Suprapubic skin (tissue), 4 donors: ENCODE data around the gene ZCCHC7. TPM values are rescaled to one million over a fixed set of nuclear protein-coding genes. Genes with fewer than 3 reads are reported as not detected.

Experiments used
- DNase-seq, 2 donors: peaks; one replicate each; pipeline ENCODE4 v3.0.0-alpha.2; 2019; ENCODE audit warnings: low spot score in 2 of 2
- H3K27ac ChIP-seq: fragments of 200-600 bp; sonication (generic); one replicate; pipeline ENCODE4 v1.5.1; 2019
- H3K27me3 ChIP-seq: fragments of 200-600 bp; sonication (generic); one replicate; pipeline ENCODE4 v1.5.1; 2019
- H3K36me3 ChIP-seq: fragments of 200-600 bp; sonication (generic); one replicate; pipeline ENCODE4 v1.5.1; 2019
- H3K4me1 ChIP-seq: fragments of 200-600 bp; sonication (generic); one replicate; pipeline ENCODE4 v1.5.1; 2019
- H3K4me3 ChIP-seq: fragments of 200-600 bp; sonication (generic); one replicate; pipeline ENCODE4 v1.5.1; 2019; ENCODE audit warnings: mild to moderate bottlenecking
- H3K9me3 ChIP-seq: fragments of 200-600 bp; sonication (generic); one replicate; pipeline ENCODE4 v1.5.1; 2019
- EP300 ChIP-seq: sonication (generic); formaldehyde crosslinking; IDR thresholded peaks from one replicate; pipeline ENCODE4 v1.6.1; 2017; ENCODE audit warnings: antibody characterized with exemption
- POLR2A ChIP-seq, 2 donors: fragments of 450-650 bp; IDR thresholded peaks; one replicate each; pipeline ENCODE4 v1.6.1; 2017; ENCODE audit warnings: antibody characterized with exemption in 2 of 2, mild to moderate bottlenecking in 2 of 2, moderate library complexity in 2 of 2
- POLR2AphosphoS5 ChIP-seq, 3 donors: sonication (generic); formaldehyde crosslinking; IDR thresholded peaks; one replicate each; pipeline ENCODE4 v1.6.1; 2017; ENCODE audit warnings: antibody characterized with exemption in 3 of 3
- WGBS: methylation state at CpG from one replicate; pipeline ENCODE4 v1.1.5; 2018; 5-methylcytosine and 5-hydroxymethylcytosine counted together
- total RNA-seq, 4 donors: library from RNA; depleted of rRNA; stranded (reverse); fragments of >200 nt; gene quantifications; one replicate each; pipeline ENCODE4 v1.1.0, GENCODE V29; 2016
- TF ChIP-seq, protein P1 (sequence below), 2 donors: fragments of 200-600 bp in 1 of 2; fragments of 450-650 bp in 1 of 2; sonication (generic) in 1 of 2; IDR thresholded peaks; one replicate each; pipeline ENCODE4 v1.5.1; 2016 to 2019; ENCODE audit warnings: antibody characterized with exemption in 2 of 2, mild to moderate bottlenecking in 1 of 2, moderate library complexity in 1 of 2

Gene ZCCHC7
- total RNA-seq, 4 donors from 2014 or later, result 16.3 to 37.6 (median 20.4) TPM

DNA sequence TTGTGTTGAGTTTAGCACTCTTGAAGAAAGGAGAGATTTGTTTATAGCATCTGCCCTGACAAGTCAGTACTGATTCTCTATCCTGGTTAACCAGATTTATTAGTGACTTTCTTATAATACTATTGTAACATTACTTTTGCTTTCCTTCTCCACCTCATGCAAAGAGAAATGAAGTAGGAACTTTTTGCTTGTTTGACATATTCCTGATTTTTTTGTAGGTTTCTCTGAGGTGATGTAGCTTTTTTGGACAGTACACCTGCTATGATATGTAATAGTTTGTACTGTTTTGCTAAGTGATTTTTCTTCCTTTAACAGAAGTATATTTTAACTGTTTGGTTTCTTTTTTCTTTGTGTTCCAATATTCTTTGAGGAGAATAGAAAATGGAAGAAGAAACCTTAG lies 117.7 kb downstream of the ZCCHC7 start:
- Histone ChIP-seq H3K4me3 (no peak overlapping the region), H3K27ac (no peak overlapping the region), H3K27me3 (no peaks in the 10 kb centered on the region), H3K9me3 (no peaks in the 10 kb centered on the region), H3K4me1 (no peaks in the 10 kb centered on the region), H3K36me3 (no peaks in the 10 kb centered on the region)
- no peak for DNase-seq
- TF ChIP-seq POLR2A (IDR thresholded peaks at IDR 0.05), result no peak
- TF ChIP-seq, protein P1, sequence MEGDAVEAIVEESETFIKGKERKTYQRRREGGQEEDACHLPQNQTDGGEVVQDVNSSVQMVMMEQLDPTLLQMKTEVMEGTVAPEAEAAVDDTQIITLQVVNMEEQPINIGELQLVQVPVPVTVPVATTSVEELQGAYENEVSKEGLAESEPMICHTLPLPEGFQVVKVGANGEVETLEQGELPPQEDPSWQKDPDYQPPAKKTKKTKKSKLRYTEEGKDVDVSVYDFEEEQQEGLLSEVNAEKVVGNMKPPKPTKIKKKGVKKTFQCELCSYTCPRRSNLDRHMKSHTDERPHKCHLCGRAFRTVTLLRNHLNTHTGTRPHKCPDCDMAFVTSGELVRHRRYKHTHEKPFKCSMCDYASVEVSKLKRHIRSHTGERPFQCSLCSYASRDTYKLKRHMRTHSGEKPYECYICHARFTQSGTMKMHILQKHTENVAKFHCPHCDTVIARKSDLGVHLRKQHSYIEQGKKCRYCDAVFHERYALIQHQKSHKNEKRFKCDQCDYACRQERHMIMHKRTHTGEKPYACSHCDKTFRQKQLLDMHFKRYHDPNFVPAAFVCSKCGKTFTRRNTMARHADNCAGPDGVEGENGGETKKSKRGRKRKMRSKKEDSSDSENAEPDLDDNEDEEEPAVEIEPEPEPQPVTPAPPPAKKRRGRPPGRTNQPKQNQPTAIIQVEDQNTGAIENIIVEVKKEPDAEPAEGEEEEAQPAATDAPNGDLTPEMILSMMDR (IDR thresholded peaks at IDR 0.05), result no peak
- no peak for TF ChIP-seq EP300
- no peak for TF ChIP-seq POLR2AphosphoS5 (IDR thresholded peaks at IDR 0.05)

DNA sequence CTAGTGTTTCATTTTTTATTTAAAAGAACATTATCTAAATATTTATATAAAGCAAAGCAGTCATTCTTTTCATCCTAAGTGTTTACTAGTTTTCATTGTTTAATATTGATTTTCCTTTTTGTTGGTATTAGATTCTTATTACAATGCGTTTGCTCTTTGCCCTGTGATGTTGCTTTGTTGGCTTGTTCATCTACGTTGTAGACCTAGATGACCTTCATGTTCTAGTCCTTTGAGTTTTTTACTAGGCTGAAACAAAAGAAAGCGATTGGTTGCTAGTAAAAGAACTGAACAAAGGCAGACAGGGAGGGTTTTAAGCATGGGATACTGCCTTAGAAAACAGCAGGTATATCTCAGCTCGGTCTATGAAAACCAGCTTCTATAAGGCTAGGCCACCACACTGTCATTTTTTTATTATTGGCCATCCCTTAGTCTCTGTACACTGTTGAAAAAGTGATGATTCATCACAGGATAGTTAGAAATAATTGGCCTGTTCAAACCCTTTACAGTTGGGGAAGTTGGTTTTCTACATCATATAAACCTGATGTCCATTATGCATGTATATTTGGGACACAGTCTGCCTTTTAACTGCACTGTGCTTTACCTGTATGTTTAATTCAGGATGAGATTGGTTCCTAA lies 119.0 kb downstream of the ZCCHC7 start:
- no peak for DNase-seq
- Histone ChIP-seq H3K4me1 (no peaks in the 10 kb centered on the region), H3K4me3 (no peak overlapping the region), H3K27me3 (no peaks in the 10 kb centered on the region), H3K36me3 (no peaks in the 10 kb centered on the region), H3K9me3 (no peaks in the 10 kb centered on the region), H3K27ac (no peak overlapping the region)
- 93% methylated on average over 4 of the region's 4 CpGs for WGBS
- no peak for TF ChIP-seq POLR2A (IDR thresholded peaks at IDR 0.05)

DNA sequence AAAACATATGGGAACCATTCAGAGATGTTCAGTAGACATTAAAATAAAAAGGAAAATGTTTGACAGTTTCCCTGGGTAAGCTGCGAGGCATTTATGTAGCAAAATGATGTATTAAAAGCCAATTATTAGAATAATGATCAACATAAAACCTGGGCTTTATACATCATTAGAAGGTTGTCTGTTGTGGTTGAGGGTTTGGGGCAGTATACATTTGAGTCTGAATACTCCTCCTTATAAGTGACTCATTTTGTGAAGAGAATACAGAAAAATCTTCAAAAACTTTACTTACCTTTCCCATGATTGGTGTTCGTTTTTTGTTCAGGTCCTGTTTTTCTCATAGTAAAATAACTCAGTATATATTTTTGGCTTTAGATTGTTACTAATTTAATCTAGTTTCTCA lies 119.5 kb downstream of the ZCCHC7 start:
- 87% methylated on average over 2 of the region's 2 CpGs for WGBS
- DNase-seq, result no peak

DNA sequence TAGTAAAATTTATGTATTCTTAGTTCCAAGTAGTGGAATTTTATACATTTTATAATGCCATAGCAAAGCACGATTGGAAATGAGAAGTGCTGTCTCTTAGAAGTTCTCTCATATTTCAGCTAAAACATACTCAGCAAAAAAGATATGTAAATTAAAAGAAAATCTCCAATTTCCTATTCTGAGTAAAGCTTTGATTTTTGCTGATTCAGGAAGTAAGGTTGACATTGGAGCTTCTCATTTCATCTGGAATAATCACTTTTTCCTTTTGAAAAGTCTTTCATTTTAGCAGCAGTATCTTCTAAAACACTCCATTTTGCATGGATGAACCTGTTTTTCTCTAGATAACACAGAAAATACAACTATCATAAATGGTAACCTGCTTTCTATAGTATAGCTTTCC lies 121.0 kb downstream of the ZCCHC7 start:
- no peak for DNase-seq
- Histone ChIP-seq H3K9me3 (no peaks in the 10 kb centered on the region), H3K4me1 (no peaks in the 10 kb centered on the region), H3K27me3 (no peaks in the 10 kb centered on the region), H3K36me3 (no peaks in the 10 kb centered on the region), H3K27ac (no peak overlapping the region), H3K4me3 (no peak overlapping the region)
- 83% methylated on average over 1 of the region's 1 CpG for WGBS
- TF ChIP-seq EP300 (no peak), POLR2AphosphoS5 (IDR thresholded peaks at IDR 0.05) (no peak), POLR2A (IDR thresholded peaks at IDR 0.05) (no peak)
- TF ChIP-seq, protein P1 (IDR thresholded peaks at IDR 0.05), result no peak

More for the DNA sequence above, 119.5 kb downstream of the ZCCHC7 start:
- no peaks in the 10 kb centered on the region for H3K4me1 ChIP-seq
- no peak for TF ChIP-seq POLR2AphosphoS5 (IDR thresholded peaks at IDR 0.05)
- TF ChIP-seq POLR2A (IDR thresholded peaks at IDR 0.05), result no peak
- TF ChIP-seq EP300, result no peak
- TF ChIP-seq, protein P1 (IDR thresholded peaks at IDR 0.05), result no peak
- no peak overlapping the region for H3K27ac ChIP-seq
- H3K4me3 ChIP-seq, result no peak overlapping the region
- no peaks in the 10 kb centered on the region for H3K9me3 ChIP-seq
- no peaks in the 10 kb centered on the region for H3K27me3 ChIP-seq
- no peaks in the 10 kb centered on the region for H3K36me3 ChIP-seq

DNA sequence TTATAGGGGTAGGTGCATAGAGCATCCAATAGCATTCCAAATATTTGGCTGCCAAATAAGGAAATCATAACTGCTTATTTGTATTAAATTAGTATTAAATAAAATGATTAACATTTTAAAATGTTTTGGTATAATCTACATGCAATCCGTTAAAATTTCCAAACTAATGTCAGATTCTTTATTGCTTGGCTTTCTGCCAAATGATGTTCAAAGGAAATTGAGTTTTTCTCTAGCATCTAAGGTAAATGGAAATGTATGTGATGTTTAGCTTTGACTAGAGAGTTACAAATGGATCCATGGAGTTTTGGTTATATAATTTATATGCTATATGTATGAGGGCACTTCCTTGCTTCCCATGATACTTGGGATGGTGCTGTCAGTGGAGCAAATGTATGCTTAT lies 121.7 kb downstream of the ZCCHC7 start:
- Histone ChIP-seq H3K36me3 (no peaks in the 10 kb centered on the region), H3K27me3 (no peaks in the 10 kb centered on the region), H3K4me1 (no peaks in the 10 kb centered on the region), H3K27ac (no peak overlapping the region), H3K9me3 (no peaks in the 10 kb centered on the region), H3K4me3 (no peak overlapping the region)
- TF ChIP-seq, protein P1 (IDR thresholded peaks at IDR 0.05), result no peak
- TF ChIP-seq POLR2AphosphoS5 (IDR thresholded peaks at IDR 0.05) (no peak), POLR2A (IDR thresholded peaks at IDR 0.05) (no peak), EP300 (no peak)
- 95% methylated on average over 1 of the region's 1 CpG for WGBS
- no peak for DNase-seq
